Fibroblast of pulmonary artery (primary cell): ENCODE data around the gene GSS.

Experiments used
- DNase-seq: peaks from one replicate; pipeline ENCODE4 v3.0.0-alpha.2; 2010; ENCODE audit warnings: low read depth
- H3K4me3 ChIP-seq: replicated peaks from 2 replicates; pipeline ENCODE4 v1.5.1; 2011; ENCODE audit warnings: low read depth, mild to moderate bottlenecking, control low read depth, low read length, moderate library complexity
- TF ChIP-seq, protein P1 (sequence below): IDR thresholded peaks from 2 replicates; pipeline ENCODE4 v1.5.1; 2011; ENCODE audit warnings: mild to moderate bottlenecking, control low read depth, low read length, inconsistent platforms; ENCODE audit errors: missing control alignments

The GSS gene

GRCh38 chr20:34977365-34978091, 21.9 kb upstream of the GSS start:
- no peak for DNase-seq
- TF ChIP-seq, protein P1, sequence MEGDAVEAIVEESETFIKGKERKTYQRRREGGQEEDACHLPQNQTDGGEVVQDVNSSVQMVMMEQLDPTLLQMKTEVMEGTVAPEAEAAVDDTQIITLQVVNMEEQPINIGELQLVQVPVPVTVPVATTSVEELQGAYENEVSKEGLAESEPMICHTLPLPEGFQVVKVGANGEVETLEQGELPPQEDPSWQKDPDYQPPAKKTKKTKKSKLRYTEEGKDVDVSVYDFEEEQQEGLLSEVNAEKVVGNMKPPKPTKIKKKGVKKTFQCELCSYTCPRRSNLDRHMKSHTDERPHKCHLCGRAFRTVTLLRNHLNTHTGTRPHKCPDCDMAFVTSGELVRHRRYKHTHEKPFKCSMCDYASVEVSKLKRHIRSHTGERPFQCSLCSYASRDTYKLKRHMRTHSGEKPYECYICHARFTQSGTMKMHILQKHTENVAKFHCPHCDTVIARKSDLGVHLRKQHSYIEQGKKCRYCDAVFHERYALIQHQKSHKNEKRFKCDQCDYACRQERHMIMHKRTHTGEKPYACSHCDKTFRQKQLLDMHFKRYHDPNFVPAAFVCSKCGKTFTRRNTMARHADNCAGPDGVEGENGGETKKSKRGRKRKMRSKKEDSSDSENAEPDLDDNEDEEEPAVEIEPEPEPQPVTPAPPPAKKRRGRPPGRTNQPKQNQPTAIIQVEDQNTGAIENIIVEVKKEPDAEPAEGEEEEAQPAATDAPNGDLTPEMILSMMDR, result no peak
- no peak overlapping the region for H3K4me3 ChIP-seq

DNA sequence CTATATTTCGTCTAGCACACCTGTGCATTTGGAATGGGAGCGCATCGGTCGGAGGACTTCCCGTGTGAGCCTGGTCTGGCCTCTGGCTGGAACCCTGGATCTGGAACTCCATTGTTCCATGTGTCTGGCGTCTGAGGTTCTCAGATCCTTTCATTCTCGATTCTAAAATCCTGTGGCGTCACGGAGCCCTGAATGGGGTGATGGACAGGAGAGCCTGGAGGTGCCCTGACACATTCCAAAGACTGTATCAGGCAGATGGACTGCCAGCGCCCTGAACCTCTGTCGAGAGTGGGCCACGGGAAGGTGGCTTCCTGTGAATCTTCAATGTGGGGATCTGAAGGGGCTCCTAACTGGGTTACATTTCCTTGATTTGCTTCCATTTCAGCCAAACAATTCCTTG, 20.7 kb upstream of the GSS start:
- H3K4me3 ChIP-seq, result no peak overlapping the region
- no peak for DNase-seq
- TF ChIP-seq, protein P1, result no peak

GRCh38 chr20:34974246-34974645, 18.6 kb upstream of the GSS start:
- no peak overlapping the region for H3K4me3 ChIP-seq
- TF ChIP-seq, protein P1, result no peak
- no peak for DNase-seq

GRCh38 chr20:34971561-34972235, 16.1 kb upstream of the GSS start:
- DNase-seq, result no peak
- TF ChIP-seq, protein P1, result no peak
- no peak overlapping the region for H3K4me3 ChIP-seq

DNA sequence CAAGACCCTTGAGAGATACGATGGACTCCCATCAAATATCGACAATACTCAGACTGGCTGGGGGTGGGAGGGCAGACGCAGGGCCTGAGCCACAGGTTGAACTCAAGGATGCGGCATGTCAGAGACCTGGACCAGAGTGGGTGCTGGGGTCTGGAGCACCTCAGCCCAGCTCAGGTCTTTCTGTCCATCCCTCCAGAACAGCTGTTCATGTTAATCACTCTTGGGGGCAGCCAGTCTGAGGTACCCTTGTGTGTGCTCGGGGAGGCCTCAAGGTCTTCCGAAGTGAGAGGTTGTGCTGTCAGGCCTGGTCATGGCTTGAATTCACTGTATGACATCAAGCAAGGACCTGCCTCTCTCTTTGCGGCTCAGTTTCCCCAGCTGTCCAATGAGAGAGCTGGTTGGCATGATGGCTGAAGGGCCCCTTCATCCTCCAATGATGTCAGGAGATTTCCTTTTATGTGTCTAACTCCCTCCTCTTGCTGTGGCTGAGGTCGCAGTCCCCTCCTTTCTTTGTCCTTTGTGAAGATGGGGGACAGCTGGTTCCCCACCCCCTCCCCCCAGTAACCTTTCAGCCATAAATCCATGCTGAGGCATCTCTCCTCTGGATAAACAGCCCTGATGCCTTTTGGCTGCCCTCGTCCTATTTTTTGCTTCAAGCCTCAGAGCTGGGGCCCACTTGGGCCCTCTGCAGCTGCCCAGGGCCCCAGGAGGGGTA, 15.4 kb upstream of the GSS start:
- no peak overlapping the region for H3K4me3 ChIP-seq
- DNase-seq, result no peak
- TF ChIP-seq, protein P1, result no peak

DNA sequence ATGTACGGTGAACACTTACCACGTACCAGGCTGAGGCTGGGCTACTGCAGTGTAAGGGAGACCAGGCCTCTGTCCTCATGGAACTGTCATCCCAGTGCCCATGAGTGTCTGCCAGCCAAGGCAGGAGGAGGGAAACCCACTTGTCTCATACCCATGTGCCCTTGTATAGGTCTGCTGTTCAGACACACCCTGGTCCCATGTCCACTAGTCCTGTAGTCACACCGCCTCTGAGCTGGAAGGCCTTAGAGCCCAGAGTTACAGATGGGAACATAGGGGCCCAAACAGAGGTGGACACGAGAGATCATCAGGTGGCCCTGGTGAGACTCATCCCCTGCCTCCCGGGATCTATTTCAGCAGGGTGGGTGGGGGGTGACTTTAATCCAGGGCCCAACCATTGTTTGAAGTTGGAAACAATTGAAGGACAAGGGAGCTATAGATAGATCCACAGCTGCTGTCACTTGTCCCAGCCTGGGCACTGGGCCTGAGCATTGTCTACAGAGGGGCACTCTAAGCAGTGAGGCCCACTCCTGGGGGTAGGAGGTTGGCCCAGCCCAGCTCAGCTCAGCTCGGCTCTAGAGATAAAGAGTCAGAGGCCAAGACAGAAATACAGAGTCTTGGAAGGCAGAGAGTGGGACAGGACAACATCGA, 14.7 kb upstream of the GSS start:
- no peak for DNase-seq
- TF ChIP-seq, protein P1, result no peak

More for the DNA sequence above, 14.7 kb upstream of the GSS start:
- H3K4me3 ChIP-seq, result no peak overlapping the region
